H1 (cell line): ENCODE data around the gene EBF3. TPM values are rescaled to one million over a fixed set of nuclear protein-coding genes. Genes with fewer than 3 reads are reported as not detected.

ENCODE experiments used
- ASH2L ChIP-seq: fragments of 200-600, 300-600 bp; sonication (generic); IDR thresholded peaks from one replicate; pipeline ENCODE4 v1.7.1; 2017; ENCODE audit warnings: low read length
- CHD7 ChIP-seq: fragments of 300-600 bp; sonication (generic); IDR thresholded peaks from 2 replicates; pipeline ENCODE4 v1.7.1; 2012; ENCODE audit warnings: low read length, moderate library complexity, mild to moderate bottlenecking, inconsistent platforms; ENCODE audit not compliant: insufficient replicate concordance
- CREB1 ChIP-seq: IDR thresholded peaks from 2 replicates; pipeline ENCODE4 v1.6.1; 2012; ENCODE audit warnings: inconsistent platforms
- HDAC2 ChIP-seq, 2 experiments: fragments of 300-600 bp in 1 of 2; sonication (generic) in 1 of 2; IDR thresholded peaks; 2 replicates each; pipeline ENCODE4 v1.6.1; 2011 to 2012; ENCODE audit warnings: low read depth in 2 of 2, low read length in 2 of 2, mild to moderate bottlenecking in 2 of 2, moderate library complexity in 2 of 2, borderline replicate concordance in 1 of 2, inconsistent platforms in 1 of 2
- PHF8 ChIP-seq: fragments of 200-600 bp; sonication (generic); conservative IDR thresholded peaks from 2 replicates; pipeline ENCODE4 v1.7.1; 2012; ENCODE audit warnings: low read depth, mild to moderate bottlenecking, inconsistent platforms, low read length, moderate library complexity
- POU5F1 ChIP-seq: IDR thresholded peaks from 2 replicates; pipeline ENCODE4 v1.6.1; 2011; ENCODE audit warnings: low read depth, mild to moderate bottlenecking, low read length, moderate library complexity
- RNF2 ChIP-seq: fragments of 200-900, 300-1000 bp; sonication (generic); IDR thresholded peaks from 2 replicates; pipeline ENCODE4 v1.7.1; 2016; ENCODE audit warnings: borderline replicate concordance, low read depth, mild to moderate bottlenecking, antibody characterized with exemption, low read length; ENCODE audit not compliant: poor library complexity, severe bottlenecking; ENCODE audit errors: missing control alignments
- RXRA ChIP-seq: IDR thresholded peaks from 2 replicates; pipeline ENCODE4 v1.6.1; 2011; ENCODE audit warnings: low read depth, mild to moderate bottlenecking, low read length, moderate library complexity; ENCODE audit not compliant: insufficient read depth
- SP1 ChIP-seq: IDR thresholded peaks from 2 replicates; pipeline ENCODE4 v1.6.1; 2011; ENCODE audit warnings: low read depth, low read length
- polyA plus RNA-seq, 7 experiments: library from polyadenylated mRNA; depleted of rRNA in 3 of 7; stranded (reverse) in 5 of 7; unstranded in 2 of 7; fragments of >200 nt in 5 of 7; fragments of 200-250 nt in 2 of 7; gene quantifications; 1 replicate in 5 of 7; 2 replicates in 1 of 7; 4 replicates in 1 of 7; pipeline versions ENCODE4 v1.2.1 to v1.2.3, GENCODE V29; 2011 to 2013; ENCODE audit warnings: missing spikeins in 2 of 7, mixed read lengths in 2 of 7
- total RNA-seq: library from RNA; stranded (reverse); fragmentation: NEBNext Ultra II Directional; extraction: Animal tissue kit (Norgen Biotek cat#: 25700); gene quantifications from 2 replicates; pipeline ENCODE4 v1.2.1, GENCODE V29; 2021

The EBF3 gene
- total and polyA plus RNA-seq, 2 of the 8 experiments (the other 6 are each of a cell fraction or from before 2014, with no cell fraction given) = 0.08 to 0.26 TPM

- TF ChIP-seq RXRA (no peak), SP1 (no peak), RNF2 (peak; percentile 49), CREB1 (no peak), PHF8 (no peak), ASH2L (no peak), HDAC2 (IDR thresholded peaks at IDR 0.05; ENCODE audit: borderline replicate concordance in 1 of 2, low read depth in 2 of 2, low read length in 2 of 2) (no peak), POU5F1 (no peak), CHD7 (no peak)
These were observed 6.6 kb upstream of the EBF3 start (continued) for GRCh38 chr10:129970465-129971364.
